Cardiac muscle cell (in vitro differentiated cells and primary cell): ENCODE data around the gene COL27A1. TPM values are rescaled to one million over a fixed set of nuclear protein-coding genes. Genes with fewer than 3 reads are reported as not detected.

ENCODE experiments used
- DNase-seq, 2 donors: peaks; one replicate each; pipeline versions ENCODE4 v3.0.0 to v3.0.0-alpha.2; 2010 to 2017; ENCODE audit warnings: low read depth in 1 of 2, low spot score in 1 of 2
- H3K27ac ChIP-seq: fragments of 200-600 bp; sonication (generic); 2 replicates; pipeline ENCODE4 v1.5.1; 2016
- H3K27me3 ChIP-seq: fragments of 200-600 bp; sonication (generic); 2 replicates; pipeline ENCODE4 v1.6.0; 2016; ENCODE audit warnings: control low read depth
- H3K36me3 ChIP-seq: fragments of 200-600 bp; sonication (generic); 2 replicates; pipeline ENCODE4 v1.5.1; 2016; ENCODE audit warnings: control low read depth
- H3K4me1 ChIP-seq: fragments of 200-600 bp; sonication (generic); 2 replicates; pipeline ENCODE4 v1.8.1; 2017; ENCODE audit warnings: low read depth, mild to moderate bottlenecking, mixed run types
- H3K4me3 ChIP-seq: fragments of 200-600 bp; sonication (generic); 2 replicates; pipeline ENCODE4 v1.5.1; 2016; ENCODE audit warnings: mild to moderate bottlenecking
- H3K9me3 ChIP-seq: fragments of 200-600 bp; sonication (generic); 2 replicates; pipeline ENCODE4 v1.5.1; 2017; ENCODE audit warnings: low read depth, mild to moderate bottlenecking, control low read depth
- polyA plus RNA-seq: library from polyadenylated mRNA; unstranded; fragments of >200 nt; fragmentation: Nextera tagmentation; extraction: Ambion mirVana; gene quantifications from 2 replicates; pipeline ENCODE4 v1.2.1, GENCODE V29; 2016
- total RNA-seq: library from RNA; depleted of rRNA; stranded (reverse); fragments of >200 nt; gene quantifications from 2 replicates; pipeline ENCODE4 v1.2.3, GENCODE V29; 2016
- TF ChIP-seq, protein P1 (sequence below): IDR thresholded peaks from 2 replicates; pipeline ENCODE4 v1.5.1; 2012; ENCODE audit warnings: low read depth, mild to moderate bottlenecking, low read length

The COL27A1 gene
- total and polyA plus RNA-seq, 2 experiments from 2014 or later: 12.2 to 19.2 TPM

DNA sequence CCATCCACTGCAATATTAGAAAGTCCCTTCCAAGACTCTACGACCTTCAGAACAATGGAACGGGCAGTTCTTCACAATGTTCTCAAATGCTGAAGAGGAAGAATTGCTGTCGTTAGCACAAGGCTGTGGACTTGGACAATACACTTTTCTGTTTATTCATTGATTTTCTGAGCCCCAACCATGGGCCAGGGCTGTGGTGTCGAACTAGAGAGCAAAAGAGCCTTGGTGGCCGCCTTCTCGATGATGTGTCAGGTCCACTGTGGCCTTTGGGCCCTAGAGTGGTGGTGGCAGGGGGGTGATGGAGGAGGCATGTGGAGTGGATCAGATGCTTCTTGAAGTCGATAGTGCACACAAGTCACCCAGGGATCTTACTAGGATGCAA is 37.7 kb upstream of the COL27A1 start:
- Histone ChIP-seq H3K9me3 (no peaks in the 10 kb centered on the region), H3K4me3 (no peak overlapping the region), H3K36me3 (no peaks in the 10 kb centered on the region), H3K27me3 (no peaks in the 10 kb centered on the region), H3K4me1 (peaks cover 19% of the 10 kb centered on the region), H3K27ac (no peak overlapping the region)
- TF ChIP-seq, protein P1, sequence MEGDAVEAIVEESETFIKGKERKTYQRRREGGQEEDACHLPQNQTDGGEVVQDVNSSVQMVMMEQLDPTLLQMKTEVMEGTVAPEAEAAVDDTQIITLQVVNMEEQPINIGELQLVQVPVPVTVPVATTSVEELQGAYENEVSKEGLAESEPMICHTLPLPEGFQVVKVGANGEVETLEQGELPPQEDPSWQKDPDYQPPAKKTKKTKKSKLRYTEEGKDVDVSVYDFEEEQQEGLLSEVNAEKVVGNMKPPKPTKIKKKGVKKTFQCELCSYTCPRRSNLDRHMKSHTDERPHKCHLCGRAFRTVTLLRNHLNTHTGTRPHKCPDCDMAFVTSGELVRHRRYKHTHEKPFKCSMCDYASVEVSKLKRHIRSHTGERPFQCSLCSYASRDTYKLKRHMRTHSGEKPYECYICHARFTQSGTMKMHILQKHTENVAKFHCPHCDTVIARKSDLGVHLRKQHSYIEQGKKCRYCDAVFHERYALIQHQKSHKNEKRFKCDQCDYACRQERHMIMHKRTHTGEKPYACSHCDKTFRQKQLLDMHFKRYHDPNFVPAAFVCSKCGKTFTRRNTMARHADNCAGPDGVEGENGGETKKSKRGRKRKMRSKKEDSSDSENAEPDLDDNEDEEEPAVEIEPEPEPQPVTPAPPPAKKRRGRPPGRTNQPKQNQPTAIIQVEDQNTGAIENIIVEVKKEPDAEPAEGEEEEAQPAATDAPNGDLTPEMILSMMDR: no peak
- DNase-seq: no peak

DNA sequence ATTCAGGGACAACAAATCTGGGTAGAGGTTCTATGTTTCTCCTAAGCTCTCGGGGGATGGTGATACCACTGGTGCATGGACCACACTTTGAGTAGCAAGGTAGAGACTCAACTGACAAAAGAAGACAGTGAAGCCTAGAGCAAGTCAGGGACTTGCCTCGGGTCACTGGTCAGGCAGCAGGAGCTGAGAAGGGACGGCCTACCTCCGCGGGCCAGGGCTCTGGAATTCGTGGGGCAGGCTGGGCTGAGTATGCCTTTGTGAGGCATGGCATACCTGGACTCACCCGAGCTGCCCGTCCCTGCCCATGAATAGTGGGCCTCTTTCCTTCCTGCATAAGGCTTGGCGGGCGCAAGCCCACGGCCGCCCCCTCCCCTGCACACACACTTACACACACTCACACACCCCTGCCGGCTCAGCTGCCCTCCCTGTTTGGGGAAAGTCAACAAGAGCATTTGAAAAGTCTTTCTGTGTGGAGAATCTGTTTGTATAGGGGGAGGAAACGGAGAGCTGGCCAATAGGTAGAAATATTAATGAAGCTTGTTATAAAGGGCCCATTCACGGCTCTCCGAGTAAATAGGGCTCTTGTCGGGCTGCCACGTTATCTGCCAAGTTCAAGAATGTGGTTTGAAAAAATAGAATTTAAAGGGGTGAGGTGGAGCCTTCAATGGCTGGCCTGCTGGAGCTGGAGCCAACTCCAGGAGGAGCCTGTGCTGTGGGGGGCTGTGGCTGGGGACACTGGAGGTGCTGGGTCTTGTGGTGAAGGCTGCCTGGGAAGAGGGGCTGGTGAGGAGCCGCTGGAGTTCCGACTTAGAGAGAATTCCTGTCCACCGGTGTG is 37.1 kb upstream of the COL27A1 start:
- H3K9me3 ChIP-seq: no peaks in the 10 kb centered on the region
- H3K4me3 ChIP-seq: no peak overlapping the region
- H3K27ac ChIP-seq: peak overlapping the region; percentile 29
- TF ChIP-seq, protein P1: no peak
- no peaks in the 10 kb centered on the region for H3K27me3 ChIP-seq
- peaks cover 19% of the 10 kb centered on the region for H3K4me1 ChIP-seq
- H3K36me3 ChIP-seq: no peaks in the 10 kb centered on the region
- DNase-seq: no peak

DNA sequence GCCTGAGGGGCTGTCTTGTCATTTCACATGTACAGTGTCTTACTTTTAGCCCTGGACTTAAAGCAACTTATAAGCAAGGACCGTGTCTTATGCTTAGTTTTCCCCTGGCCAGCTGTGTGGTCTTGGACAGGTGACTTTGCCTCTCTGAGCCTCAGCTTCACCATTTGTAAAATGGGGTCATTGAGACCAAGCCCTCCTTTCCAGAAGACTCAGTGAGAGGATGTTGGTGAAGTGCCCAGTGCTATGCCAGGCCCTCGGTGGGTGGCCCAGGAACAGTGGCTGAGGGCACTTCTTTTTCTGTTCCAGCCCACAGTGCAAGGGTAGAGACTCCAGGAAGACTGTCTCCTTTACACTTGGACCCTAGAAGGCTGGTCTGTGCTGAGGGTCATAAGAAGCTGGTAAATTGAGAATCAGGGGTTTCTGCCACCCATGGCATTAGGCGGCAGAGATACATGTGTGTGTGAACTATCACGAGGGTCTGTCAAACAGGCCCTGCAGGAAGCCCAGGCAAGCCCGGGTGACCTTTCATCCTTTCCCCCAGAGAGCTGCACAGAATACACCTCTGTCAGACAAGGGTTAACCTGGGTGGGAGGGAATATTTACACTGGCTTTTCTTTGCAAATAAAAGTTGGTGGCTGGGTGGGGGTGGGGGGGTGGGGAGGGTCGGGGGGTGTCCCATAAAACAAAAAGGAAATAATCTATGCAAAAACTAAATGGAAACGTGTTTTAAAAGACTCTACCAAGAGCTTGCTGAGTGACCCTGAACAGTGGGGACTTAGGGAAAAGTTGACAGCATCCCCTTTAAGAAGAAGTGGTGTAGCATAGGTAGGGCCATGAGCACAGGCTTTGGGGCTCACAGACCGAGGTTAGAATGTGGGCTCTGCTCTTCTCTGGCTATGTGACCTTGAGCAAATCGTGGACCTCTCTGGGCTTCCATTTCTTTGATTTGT is 35.8 kb upstream of the COL27A1 start:
- H3K36me3 ChIP-seq: no peaks in the 10 kb centered on the region
- no peak overlapping the region for H3K4me3 ChIP-seq
- peaks cover 31% of the 10 kb centered on the region for H3K4me1 ChIP-seq
- H3K9me3 ChIP-seq: no peaks in the 10 kb centered on the region
- H3K27ac ChIP-seq: no peak overlapping the region
- DNase-seq: no peak
- TF ChIP-seq, protein P1: no peak
- H3K27me3 ChIP-seq: no peaks in the 10 kb centered on the region

DNA sequence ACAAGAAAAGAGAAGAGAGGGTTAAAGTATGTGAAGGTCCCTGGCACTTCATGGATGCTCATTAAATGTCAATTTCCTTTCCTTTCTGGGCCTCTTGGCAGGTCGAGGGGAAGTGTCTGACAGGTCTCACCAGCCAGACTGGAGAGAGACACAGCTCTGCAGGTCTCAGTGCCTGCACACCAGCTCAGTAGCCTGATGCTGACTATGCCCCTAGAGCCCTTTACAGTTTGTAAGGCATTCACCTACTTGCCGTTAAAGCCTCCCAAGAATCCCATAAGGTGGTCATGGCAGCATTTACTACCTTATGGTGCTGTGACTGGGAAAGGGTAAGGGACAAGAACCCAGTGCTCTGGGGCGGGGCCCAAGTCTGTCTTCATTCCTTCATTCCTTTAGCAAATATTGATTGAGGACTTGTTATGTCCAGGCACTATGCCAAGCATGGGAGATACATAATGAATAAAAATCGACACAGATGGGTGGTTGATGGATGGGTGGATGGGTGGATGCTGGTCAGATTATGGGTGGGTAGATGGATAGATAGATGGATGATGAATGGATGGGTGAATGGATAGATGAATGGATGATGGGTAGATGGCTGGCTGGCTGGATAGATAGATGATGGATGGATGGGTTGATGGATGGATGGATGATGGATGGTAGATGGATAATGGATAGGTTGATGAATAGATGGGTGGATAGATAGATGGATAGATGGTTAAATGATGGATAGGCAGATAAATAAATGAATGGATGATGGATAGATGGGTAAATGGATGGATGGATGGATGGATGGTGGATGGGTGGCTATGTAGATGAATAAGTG is 34.9 kb upstream of the COL27A1 start:
- Histone ChIP-seq H3K4me1 (peaks cover 31% of the 10 kb centered on the region), H3K4me3 (no peak overlapping the region), H3K9me3 (no peaks in the 10 kb centered on the region), H3K36me3 (no peaks in the 10 kb centered on the region), H3K27me3 (no peaks in the 10 kb centered on the region), H3K27ac (no peak overlapping the region)
- DNase-seq: no peak
- TF ChIP-seq, protein P1: no peak
